GM21390 (cell line): Measurements from ENCODE around the gene POM121.
"Not testable (repeated sequence)": the region's sequence is repeated elsewhere in the genome, so short reads cannot be mapped to it uniquely, and the experiment has no call there.

Experiments
- ATAC-seq: cut with Tn5 transposase; IDR thresholded peaks from one replicate; pipeline ENCODE4 v1.9.1; 2021; ENCODE audit not compliant: unreplicated experiment

Gene POM121

GRCh38 chr7:72949276-72949675 is 24.4 kb downstream of the POM121 start:
- ATAC-seq = not testable (repeated sequence)

GRCh38 chr7:72949686-72950085 is 24.8 kb downstream of the POM121 start:
- ATAC-seq = not testable (repeated sequence)

- ATAC-seq = not testable (repeated sequence)
Measured at GRCh38 chr7:72950432-72950831, 25.5 kb downstream of the POM121 start.

DNA sequence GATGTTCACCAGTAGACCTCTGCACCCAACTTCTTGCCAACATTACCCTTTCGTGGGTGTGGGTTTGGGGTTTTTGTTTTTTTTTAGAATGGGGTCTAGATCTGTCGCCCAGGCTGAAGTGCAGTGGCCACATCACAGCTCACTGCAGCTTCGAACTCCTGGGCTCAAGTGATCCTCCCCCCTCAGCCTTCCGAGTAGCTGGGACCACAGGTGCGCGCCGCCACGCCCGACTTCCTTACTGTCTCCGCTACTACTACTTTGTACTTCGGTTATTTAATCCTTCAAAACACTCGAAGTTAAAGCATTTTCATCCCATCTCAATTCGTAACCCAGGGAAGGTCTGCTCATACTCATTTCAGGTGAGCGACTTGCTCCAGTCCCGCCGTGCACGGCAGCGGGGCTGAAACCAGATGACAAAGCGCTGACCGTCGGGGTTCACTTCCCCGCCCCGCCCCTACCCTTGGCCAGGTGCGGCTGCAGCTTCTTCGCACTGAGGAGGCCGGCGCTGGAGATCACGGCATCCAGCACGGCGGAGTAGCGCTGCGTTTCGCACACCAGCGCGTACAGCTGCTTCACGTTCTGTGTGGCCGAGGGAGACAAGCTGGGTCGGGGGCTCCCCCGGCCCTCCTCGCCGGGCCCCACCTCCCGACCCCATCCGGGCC is 29.1 kb downstream of the POM121 start:
- ATAC-seq = peak; percentile 50

DNA sequence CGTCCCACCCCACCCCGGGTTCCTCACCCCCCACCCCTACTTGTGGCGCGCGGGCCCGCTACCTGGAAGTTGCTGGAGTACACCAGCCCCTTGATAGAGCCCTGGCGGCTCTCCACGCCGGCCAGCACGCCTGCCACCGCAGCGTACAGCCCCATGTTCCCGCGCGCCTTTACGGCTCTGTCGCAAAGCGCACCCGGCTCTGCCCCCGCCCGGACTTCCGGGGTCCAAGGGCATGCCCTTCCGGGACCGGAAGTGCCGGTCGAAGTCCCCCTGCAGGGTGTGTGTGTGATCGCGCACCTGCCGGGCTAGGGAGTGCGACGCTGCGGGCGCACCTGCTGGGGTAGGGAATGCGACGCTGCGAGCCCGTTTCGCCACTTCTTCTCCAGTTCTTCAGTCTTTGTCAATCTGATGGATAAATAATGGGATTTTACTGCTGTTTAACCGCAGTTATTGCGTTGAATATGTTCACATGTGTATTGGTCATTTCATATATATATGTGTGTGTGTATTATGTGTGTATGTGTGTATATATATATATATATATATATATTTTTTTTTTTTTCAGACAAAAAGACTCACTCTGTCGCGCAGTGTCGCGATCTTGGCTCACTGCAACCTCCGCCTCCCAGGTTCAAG is 29.8 kb downstream of the POM121 start:
- ATAC-seq = peak; percentile 86

DNA sequence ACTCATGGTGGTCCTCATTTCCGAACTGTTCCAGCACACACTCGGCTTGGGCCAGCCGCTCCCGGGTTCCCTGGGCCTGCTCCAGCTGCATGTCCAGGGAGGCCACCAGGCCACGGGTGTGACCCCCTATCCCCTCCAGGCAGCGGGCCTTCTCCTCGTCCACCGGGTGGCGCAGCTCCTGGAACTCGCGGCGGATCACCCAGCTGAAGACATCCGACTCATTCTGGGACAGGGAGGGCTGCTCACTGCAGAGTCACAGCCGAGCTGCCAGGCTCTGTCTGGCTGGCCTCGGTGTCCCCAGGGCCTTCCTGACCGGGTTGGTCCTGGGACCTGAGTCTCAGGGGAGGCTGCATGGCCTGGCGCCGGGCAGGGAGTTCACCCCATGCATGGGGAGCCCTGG is 35.1 kb downstream of the POM121 start:
- ATAC-seq = not testable (repeated sequence)

GRCh38 chr7:72960626-72961345 is 35.9 kb downstream of the POM121 start:
- not testable (repeated sequence) for ATAC-seq

GRCh38 chr7:72961346-72961650 is 36.4 kb downstream of the POM121 start:
- ATAC-seq = not testable (repeated sequence)

GRCh38 chr7:72963056-72963455 is 38.2 kb downstream of the POM121 start:
- not testable (repeated sequence) for ATAC-seq

- not testable (repeated sequence) for ATAC-seq
Measured at GRCh38 chr7:72965186-72965975, 40.5 kb downstream of the POM121 start.

DNA sequence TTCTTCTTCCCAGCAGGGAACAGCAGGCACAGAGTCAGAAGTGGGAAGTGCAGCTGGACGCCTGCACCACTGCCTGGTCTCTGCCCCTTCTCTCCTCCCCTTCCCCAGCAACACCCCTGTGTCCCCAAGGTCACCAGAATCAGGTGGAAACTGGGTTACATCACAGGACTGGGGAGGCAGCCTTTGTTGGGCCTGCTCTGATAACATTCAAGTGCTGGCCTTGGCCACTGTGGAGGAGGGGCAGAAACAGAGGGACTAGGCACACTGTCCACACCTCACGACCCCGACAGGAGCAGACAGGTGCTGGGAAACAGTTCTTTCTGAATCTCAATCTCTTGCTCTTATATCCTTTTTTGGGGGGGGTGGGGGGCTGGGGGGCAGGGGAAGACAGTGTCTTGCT is 42.0 kb downstream of the POM121 start:
- not testable (repeated sequence) for ATAC-seq

DNA sequence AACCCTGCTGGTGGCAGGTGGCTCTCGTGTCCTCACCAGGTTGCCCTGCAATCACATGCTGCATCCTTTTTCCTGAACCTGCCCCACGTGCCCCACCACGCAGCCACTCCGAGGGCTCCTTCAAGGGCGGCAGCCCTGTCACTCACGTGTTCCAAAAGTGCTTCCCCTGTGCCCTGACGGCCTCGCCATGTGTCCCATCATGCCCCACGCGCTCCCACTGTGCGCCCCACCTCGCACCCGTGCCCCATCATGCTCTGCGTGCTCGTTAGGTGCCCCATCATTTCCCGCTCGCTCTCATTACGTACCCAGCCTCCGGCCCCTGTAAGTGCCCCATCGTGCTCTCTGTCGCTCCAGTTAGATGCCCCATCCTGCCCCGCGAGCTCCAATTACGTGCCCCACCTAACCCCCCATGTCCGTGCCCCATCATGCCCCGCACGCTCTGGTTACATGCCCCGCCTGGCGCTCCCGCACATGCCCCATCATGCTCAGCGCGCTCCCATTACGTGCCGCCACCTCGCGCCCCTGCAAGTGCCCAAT is 44.2 kb downstream of the POM121 start, which contains the start of gene TRIM74:
TSS of gene TRIM74 (minus strand) at position 487 of the 537 bp plus-strand sequence. CDS start 3,309 bp downstream, outside the sequence.
- not testable (repeated sequence) for ATAC-seq

- ATAC-seq = not testable (repeated sequence)
Measured at GRCh38 chr7:72969688-72970087, 44.8 kb downstream of the POM121 start.

GRCh38 chr7:72971505-72971904 is 46.6 kb downstream of the POM121 start:
- ATAC-seq = not testable (repeated sequence)

DNA sequence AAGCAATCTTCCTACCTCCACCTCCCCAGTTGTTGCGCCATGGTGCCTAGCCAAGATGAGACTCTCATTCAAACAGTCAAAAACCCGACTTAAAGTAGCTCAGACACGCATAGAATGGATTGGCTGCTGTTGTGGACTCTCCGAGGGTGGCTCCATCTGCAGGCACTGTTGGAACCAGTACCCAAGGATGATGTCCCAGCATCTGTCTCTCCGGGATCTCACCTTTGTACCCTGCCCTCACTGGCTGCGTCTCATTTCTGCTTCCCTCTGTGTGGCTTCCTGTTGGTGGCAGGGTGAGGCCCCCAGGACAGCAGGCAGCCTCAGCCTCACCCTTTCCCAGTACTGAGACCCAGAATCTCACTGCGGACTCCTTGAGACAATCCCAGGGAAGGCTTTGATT is 49.9 kb downstream of the POM121 start:
- ATAC-seq = not testable (repeated sequence)

DNA sequence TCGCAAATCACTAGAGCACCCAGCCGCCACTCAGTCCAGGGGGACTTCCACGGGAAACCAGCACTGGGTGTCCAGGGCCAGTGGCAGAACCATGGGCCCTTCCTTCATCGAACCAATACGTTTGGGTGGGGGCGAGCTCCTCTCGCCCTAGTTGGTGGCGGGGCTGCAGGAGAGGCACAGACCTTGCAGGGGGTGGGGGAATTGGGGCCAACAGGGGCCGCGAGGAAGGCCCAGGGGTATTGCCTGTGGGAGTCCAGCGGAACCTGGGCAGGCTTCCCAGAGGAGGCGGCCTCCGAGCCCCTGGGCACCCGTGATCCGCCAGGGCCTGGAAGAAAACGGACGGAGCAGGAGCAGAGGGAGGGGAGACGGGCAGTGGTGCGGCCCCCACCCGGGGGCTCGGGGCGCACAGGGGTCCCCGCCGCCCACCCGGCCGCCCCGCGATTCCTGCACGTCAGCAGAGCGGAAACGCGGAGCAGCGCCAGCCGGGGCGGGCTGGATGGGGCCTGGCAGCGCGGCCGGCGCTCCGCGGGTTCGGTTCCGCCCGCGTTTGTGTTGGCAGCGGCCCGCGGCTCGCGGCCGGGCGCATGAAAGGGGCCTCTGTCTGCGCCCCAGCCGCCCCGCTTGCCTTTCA is 50.9 kb downstream of the POM121 start:
- ATAC-seq = not testable (repeated sequence)

- not testable (repeated sequence) for ATAC-seq
Measured at GRCh38 chr7:72976434-72976833, 51.5 kb downstream of the POM121 start.

DNA sequence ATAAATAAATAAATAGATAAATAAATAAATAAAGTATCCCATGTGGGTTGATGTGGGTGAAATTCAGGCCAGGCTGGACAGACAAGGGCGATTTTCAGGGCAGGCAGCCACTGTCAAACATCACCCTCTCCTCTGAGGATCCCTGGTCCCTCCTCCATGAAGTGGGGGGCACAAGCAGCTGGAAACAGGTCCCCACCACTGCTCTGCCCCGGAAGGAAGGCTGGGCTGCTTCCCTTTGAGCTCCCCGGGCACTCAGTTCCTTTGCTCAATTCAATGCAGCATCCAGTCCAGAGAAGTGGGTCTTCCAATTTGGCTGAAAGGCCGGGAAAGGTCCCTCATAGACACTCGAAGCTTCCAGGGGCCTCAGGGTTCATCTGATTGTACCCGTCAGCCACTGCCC is 55.5 kb downstream of the POM121 start:
- not testable (repeated sequence) for ATAC-seq

DNA sequence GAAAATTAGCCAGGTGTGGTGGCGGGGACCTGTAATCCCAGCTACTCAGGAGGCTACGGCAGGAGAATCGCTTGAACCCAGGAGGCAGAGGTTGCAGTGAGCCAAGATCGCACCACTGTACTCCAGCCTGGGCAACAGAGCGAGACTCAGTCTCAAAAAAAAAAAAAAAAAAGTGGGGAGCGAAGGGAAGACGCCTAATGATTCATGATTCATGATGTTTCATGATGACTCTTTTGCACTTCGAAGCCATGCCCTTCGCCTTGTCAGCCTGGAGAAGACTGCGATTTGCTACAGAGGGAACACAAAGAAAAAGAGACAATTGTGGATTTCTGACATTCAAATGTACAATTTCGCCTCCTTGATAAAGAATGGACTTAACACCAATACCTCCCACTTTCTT is 57.2 kb downstream of the POM121 start:
- ATAC-seq = not testable (repeated sequence)

- not testable (repeated sequence) for ATAC-seq
Measured at GRCh38 chr7:72990146-72990913, 65.4 kb downstream of the POM121 start.
